ENCODE measurements around the gene VPS26B. TPM values are rescaled to one million over a fixed set of nuclear protein-coding genes. Genes with fewer than 3 reads are reported as not detected.

The VPS26B gene
- total RNA-seq, 1 donor from 2014 or later = 36.4 TPM

DNA sequence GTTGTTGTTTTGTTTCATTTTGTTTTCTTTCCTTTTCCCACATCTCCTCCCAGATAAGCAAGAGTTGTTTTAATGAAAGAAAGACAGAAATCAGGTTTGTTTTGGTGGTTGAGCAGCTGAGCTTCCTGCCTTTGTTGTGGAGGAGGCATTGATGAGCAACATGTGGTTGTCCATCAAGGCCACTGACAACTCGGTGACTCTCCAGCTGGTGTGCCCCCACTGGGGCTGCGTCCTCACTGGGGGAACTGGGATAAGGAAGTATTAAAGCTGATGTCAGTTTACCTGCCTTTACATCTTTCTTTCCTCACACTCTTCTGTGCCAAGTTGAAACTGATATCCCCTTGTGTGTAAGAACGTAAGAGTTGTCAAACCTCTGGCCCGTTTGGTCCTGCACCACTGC is 5.9 kb downstream of the VPS26B start:
- ATAC-seq = no peak
- DNase-seq (ENCODE audit: low spot score) = no peak

DNA sequence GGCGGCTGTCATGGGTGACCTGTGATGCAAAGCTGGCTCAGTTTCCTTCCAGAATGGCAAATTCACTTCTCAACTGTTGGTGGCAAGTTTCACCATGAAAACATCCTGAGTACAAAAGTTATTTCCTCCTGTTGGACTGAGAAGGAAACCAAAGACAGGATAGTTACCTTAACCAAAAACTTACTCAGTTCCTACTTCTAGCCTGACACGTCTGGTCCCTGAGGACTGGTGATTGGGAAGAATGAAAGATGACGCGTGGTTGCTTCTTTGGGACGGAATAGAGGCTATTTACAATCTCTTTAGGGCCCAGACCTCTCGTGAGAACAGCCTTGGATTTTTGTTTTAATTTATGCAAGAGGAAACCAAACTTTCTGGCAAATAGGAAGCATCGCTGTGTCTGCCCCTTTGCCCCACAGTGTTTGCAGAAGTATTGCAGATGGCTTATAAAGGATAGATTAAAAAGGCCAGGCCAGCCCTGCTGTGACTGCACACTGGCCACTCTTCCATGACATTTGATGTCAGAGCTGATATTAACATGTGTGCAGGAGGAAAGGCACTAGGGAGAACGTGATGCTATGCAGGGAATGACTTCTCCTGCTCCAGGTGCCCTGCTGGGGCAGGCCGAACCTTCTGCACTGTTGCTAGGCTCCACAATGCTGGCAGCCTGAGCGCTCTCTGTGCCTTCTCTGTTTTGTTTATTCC is 7.6 kb downstream of the VPS26B start:
- DNase-seq (ENCODE audit: low spot score) = peak; percentile 58

DNA sequence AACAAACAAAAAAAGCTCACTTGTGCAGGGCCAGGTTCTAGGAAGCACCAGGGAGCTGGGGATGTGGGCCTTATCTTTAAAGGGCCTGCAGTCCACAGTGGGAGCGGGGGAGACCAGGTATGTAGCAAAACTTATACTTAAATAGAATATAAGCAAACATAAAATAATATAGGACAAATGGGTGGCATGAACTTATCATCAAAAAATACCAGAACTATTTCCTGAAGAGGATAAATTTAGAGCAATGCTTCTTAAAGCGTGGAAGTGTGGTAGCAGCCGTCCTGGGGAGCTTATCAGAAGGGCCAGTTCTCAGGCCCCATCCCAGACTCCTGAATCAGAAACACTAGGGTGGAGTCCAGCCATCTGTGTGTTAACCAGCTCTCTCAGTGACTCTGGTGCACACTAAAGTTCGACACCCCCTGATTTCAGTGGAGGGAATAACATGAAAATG is 9.3 kb downstream of the VPS26B start:
- DNase-seq (ENCODE audit: low spot score) = no peak
- no peak for ATAC-seq

More for the DNA sequence above, 7.6 kb downstream of the VPS26B start:
- ATAC-seq = peak; percentile 82

DNA sequence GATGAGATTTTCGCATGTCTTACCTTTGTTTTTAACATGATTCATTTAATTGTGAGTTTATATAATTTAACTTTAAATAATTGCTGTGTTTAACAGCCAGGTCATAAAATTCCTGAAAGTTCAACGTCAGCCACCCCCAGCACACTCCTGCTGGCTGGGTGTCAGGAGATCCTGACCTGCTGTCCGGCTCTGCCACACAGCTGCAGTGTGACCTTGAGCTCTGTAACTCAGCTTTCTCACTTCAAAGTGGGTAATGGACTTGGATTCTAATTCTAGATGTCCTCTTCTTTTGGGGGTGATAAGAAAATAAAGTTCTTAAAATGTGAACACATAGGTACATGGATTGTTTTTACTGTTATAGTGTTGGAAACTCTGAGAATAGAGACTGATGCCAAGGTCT is 10.9 kb downstream of the VPS26B start:
- ATAC-seq = peak; percentile 84

DNA sequence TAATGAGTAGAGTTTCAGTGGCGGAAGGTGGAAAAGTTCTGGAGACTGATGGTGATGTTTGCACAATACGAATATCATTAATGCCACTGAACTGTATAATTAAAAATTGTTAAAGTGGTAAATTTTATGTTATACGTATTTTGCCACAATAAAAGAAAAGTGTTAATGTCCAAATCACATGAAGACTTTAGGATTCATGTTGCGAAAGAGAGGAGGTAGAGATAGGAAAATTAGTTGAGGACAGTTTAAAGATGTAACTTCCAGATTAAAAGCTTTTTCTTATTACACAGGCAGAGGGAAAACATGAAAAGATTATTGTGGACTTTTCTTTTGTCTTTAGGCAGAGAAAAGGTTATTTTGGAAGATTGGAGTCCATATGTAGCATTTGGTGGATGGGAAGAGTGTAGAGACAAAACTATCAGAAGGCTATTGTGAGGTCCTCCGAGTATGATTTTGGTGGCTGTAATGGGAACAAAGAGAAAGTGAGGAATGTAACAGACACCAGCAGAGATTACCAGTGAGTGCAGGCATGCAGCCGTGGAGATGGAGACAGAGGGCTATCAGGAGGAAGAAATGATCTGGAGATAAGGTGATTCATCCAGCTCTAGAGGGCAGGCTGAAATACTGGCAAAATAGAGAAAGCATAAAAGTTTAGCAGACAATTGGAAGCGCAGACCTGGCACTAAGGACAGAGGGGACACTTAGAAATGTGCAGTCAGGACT is 12.5 kb downstream of the VPS26B start:
- ATAC-seq = no peak
- DNase-seq (ENCODE audit: low spot score) = no peak

More for the DNA sequence above, 10.9 kb downstream of the VPS26B start:
- peak; percentile 68 for DNase-seq (ENCODE audit: low spot score)

DNA sequence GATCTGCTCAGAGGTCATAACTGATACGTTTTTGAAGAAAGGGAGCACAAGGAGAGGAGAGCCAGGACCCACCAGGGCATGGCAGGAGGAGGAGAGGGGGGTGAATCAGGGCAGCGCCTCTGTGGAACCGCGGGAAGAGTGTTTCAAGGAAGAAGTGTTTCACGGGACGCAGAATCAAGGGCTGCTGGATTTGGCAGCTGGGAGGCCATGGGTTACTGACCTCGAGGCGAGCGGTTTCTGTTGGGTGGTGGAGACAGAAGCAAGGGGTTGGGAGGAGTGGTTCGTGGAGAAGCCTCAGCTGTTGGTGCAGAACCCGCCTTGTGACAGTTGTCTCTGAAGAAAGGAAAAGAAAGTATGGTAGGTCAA is 13.1 kb downstream of the VPS26B start:
- ATAC-seq = no peak
- no peak for DNase-seq (ENCODE audit: low spot score)

DNA sequence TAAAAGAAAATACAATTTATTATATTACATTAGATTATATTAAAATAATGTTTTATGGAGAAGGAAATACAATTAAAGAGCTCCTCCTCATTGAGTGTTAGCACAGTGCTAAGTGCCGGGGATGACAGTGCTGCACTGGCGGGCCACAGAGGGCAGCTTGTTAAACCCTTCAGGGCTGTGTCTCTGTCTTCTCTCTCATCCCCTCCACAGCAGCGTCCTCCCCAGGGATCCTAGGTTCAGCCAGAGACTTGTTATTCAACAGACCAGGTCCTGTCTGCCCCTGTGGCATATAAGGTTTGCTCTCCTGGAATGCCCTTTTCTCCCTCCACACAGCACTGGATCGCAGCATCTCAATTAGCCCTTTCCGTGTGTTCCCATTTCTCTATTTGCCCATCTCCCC is 14.5 kb downstream of the VPS26B start:
- ATAC-seq = no peak
- DNase-seq (ENCODE audit: low spot score) = no peak

DNA sequence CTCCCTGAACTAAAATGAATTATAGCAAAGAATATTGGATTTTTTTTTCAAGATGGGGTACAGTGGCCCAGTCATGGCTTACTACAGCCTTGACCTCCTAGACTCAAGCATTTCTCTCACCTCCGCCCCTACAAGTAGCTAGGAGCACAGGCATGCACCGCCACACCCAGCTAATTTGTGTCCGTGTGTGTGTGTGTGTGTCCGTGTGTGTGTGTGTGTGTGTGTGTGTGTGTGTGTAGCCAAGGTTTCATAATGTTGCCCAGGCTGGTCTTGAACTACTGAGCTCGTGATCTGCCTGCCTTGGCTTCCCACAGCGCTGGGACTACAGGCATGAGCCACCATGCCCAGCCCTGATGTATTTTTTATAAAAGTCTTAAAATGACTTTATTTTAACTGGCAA is 16.1 kb downstream of the VPS26B start:
- no peak for DNase-seq (ENCODE audit: low spot score)
- ATAC-seq = no peak

DNA sequence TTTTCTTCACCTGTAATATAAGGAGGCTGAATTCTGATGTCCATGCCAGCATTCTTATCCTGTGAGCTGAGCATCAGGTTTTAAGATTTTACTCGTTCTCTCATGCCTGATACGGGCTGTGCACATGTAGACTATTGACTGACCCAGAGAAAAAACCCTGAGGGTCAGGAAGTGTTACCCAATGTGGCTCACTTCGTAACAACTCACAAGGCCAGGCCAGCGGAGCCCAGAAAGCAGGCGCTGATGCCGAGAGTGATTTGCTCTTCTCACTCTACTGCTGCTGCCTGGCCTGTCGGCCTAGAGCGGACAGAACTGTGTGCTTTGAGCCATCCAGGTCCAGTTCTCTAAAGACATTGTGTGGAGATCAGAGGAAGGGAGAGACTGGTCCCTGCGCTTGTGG is 17.9 kb downstream of the VPS26B start:
- ATAC-seq = peak; percentile 81
- peak; percentile 67 for DNase-seq (ENCODE audit: low spot score)

DNA sequence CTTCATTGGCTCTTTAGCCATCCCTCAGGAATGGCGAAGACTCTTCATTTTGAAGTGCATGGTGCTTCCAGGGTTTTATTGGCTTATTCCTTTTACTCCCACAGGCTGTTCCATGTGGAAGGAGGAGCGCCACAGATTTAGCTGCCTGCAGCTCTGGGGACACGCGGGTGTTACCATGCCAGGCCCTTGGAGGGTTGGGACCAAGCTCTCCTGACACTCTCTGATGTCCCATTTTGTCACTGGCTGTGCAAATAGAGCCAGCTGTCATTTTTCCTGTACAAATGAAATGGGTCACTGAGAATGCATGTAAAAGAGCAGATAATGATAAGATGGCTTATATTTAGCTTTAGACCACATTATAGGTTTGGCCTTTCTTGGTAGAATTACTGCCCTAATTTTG is 19.4 kb downstream of the VPS26B start:
- no peak for ATAC-seq
- DNase-seq (ENCODE audit: low spot score) = no peak

DNA sequence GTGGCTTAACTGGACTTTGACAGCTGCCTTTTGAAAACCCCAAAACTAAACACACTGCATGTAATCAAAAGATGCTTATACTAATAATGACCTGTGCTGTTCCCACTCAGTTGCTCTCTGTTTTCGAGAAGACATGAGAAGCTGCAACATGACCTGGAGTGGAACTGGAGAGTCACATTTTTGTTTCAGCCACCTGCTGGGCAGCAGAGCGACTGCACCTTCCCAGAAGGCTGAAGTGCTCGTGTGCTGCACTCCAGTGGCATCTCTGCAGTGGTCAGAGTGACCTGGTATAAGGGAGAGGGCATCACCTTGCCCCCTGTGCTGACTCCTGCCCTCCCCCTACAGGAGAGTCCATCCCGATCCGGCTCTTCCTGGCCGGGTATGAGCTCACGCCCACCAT is 20.1 kb downstream of the VPS26B start:
- DNase-seq (ENCODE audit: low spot score) (no peak), ATAC-seq (peak; percentile 78)

DNA sequence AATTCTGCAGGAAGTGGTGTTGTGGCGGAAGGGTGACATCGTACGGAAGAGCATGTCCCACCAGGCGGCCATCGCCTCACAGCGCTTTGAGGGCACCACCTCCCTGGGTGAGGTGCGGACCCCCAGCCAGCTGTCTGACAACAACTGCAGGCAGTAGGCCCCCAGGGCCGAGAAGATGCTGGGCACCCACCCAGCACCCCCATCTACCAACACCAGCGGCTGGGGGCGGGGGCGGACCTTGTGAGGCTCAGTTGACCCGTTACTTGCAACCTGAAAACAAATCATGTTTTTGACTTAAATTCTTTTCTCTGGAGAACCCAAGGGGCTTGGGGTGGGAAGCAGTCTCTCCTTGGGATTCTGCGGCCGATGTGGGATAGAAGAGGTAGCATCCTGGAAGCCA is 21.0 kb downstream of the VPS26B start:
- ATAC-seq (no peak), DNase-seq (ENCODE audit: low spot score) (no peak)

DNA sequence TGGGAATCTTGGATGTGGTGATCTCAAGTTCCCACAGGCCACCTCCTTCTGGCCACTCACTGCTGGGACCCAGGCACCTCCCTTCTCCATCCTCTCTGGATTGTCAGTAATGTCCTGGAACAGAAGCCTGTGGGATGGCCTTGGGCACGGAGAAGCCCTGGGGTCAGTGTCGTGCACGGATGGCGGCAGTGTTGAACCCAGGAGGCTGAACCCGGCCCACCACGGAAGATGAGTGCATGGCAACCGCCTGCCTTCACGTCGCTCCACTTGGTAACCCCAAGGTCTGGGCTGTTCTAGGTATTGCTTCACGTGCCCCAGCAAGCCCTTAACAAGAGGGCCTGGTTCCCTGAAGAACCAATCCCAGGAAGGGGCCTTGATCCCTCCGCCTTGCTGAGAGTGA is 21.6 kb downstream of the VPS26B start:
- ATAC-seq = no peak
- DNase-seq (ENCODE audit: low spot score) = no peak

DNA sequence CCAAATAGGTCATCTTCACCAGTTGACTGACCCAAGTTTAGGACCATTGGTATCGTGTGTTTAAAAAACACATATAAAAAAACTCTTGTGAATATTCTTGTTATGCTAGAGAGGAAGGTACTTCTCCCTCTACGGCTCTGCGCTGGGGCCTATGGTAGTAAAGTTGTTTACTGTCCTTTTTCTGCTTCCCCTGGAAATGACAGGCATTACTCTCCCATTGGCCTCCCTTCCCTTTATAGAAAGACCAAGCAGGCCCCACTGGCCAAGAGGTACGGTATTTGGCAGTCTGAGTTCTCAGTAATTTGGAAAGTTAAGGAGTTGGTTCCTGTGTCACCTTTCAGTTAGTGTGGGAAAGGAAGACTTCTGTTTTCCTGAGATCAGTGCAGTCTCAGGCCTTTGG is 22.2 kb downstream of the VPS26B start:
- DNase-seq (ENCODE audit: low spot score) = no peak
- no peak for ATAC-seq

DNA sequence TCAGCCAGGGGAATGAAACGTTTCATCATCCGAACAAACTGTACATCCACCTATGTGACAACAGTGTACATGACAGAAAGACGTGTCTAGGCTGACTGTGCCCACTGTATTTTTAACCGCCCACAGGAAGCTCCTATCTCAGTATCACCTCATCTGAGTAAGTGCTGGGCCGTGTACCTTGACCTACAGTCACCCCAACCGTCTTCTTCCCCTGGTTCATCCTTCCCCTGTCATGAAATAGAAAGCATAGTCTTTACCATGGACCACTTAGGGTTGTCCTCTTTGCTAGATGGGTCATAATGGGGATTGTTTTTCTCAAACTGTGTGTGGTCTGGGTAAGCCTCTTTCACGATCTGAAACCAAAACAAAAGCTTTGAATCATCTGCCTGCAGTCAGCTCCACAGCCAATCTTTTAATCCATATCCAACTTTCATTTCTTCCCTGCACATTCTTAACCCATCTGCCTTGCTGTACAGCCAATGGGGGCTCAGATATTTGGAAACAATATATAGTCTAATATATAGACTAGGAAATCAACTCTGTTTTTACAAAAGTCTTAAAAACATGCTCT is 24.5 kb downstream of the VPS26B start:
- DNase-seq (ENCODE audit: low spot score) (no peak), ATAC-seq (no peak)

DNA sequence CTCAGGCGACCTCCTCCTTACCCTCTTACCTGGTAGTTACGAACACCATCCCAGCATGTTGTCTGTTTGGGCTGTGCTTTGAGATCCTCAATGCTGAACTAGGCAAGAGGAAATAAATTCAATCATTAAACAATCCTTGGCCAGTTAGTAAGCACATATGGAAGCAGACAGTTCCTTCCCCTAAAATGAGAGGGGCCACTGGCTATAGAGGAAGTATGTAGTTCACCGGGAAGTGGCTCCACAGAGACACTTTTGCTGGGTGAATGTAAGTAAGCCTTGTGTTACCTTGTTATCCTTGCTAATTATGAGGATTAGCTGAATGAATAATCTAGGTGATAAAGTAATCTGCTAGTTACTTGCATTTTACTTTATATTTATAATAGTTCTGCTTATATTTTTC is 25.8 kb downstream of the VPS26B start:
- ATAC-seq (no peak), DNase-seq (ENCODE audit: low spot score) (no peak)

DNA sequence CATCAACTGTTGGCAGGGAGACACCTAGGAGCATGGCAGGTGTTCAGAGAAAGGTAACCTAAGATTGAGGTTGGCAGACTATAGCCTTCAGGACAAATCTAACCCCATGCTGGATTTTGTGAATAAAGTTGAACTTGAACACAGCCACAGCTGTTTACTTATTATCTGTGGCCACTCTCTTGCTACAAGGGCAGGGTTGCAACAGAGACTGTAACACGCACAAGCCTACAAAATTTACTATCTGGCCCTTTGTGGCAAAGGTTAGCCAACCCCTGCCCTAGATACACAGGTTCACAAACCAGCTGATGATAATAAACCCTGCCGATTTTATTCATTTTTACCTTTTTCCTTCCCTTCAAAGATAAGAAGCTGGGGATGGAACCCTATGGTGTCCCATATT is 26.2 kb downstream of the VPS26B start:
- DNase-seq (ENCODE audit: low spot score) (peak; percentile 84), ATAC-seq (peak; percentile 64)

DNA sequence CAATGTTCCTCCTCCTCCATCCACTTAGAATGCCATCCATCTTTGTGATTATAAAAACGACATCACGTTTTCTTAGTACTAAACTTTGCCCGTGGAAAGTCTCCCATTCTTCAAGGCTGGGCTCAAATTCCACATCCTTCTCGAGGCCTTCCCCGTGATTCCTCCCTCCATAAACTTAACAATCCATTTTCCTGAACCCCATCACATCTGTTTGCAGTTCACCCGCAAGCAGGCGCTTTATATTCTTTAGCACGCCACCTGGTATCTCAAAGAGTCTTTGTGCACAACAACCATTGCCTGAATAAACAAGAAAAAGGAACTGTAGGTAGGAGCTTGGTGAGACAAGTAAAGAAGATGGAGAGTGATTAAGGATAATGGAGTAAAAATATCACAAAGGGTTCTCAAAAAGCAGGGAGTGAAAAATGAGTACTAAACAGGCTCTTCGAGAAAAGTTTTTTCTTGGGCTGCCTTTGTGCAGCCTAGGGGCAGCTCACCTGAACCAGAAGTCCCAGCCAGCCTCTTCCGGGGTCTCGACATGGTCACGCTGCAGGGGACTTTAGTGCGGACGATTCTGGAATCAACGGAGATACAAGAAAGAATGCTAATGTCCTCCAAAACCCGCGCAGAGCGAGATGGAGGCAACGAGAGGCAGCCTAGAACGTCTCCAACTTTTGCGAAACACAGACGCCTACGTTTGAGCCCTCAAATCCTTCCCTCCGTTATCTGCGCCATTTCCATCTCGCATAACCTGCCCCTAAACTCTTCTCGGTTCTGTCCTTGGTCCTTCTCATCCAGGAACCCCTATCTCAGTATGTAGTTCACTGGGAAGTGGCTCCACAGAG is 28.1 kb downstream of the VPS26B start:
- DNase-seq (ENCODE audit: low spot score) (no peak), ATAC-seq (peak; percentile 25)

DNA sequence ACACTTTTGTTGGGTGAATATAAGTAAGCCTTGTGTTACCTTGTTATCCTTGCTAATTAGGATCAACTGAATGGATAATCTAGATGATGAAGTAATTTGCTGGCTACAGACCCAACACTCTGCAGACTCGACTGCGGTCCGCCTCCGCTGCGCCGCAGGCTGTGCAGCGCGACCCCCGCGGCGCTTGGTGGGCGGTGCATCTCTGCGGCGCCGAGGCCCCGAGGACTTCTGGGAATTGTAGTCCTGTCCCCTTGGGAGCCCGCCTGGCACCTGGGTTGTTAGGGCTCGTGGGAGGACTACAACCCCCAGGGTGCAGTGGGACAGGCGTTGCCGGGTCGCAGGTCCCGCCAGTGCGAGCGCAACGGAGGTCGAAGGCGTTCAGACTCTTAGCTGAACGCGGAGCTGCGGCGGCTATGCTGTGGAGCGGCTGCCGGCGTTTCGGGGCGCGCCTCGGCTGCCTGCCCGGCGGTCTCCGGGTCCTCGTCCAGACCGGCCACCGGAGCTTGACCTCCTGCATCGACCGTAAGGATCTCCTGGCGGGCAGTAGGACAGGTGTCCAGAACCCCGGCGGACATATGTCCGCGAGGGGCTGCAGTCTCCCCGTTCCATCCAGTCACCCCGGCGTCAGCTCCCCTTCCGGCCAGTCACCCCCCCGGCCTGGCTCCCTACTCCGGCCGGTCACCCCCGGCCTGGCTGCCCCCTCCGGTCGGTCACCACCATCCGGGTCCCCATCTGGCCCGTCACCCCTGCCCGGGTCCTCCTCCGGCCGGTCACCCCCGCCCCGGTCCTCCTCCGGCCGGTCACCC is 28.9 kb downstream of the VPS26B start, which contains the start of the genes ACAD8 and THYN1:
Gene ACAD8, plus strand, starts transcription at position 381 of the 806 bp plus-strand sequence. Its CDS starts 33 bp downstream, at position 414.
Gene THYN1, minus strand, starts transcription at position 165 of the 806 bp plus-strand sequence. CDS start 470 bp downstream, outside the sequence.
- peak; percentile 96 for ATAC-seq
- peak; percentile 98 for DNase-seq (ENCODE audit: low spot score)

Measured in left lobe of liver (tissue), 2 donors.